Activated T-cell treated with anti-CD3 and anti-CD28 coated beads for 24 hours (primary cell): Measurements from ENCODE around the gene WDR35.

ENCODE experiments used
- DNase-seq: peaks from one replicate; pipeline ENCODE4 v3.0.0-alpha.2; 2020; ENCODE audit warnings: low read depth

WDR35 gene

GRCh38 chr2:19870792-19871191 is 119.1 kb downstream of the WDR35 start:
- no peak for DNase-seq

- DNase-seq = peak; percentile 46
Measured at GRCh38 chr2:19868701-19869580, 121.0 kb downstream of the WDR35 start.

- DNase-seq = no peak
Measured at GRCh38 chr2:19868224-19868623, 121.7 kb downstream of the WDR35 start.

GRCh38 chr2:19866771-19867170 is 123.1 kb downstream of the WDR35 start:
- no peak for DNase-seq

GRCh38 chr2:19865151-19865550 is 124.8 kb downstream of the WDR35 start:
- DNase-seq = no peak

GRCh38 chr2:19864381-19864780 is 125.5 kb downstream of the WDR35 start:
- DNase-seq = no peak

- DNase-seq = peak; percentile 46
Measured at GRCh38 chr2:19863303-19864041, 126.4 kb downstream of the WDR35 start.

- no peak for DNase-seq
Measured at GRCh38 chr2:19861813-19862212, 128.1 kb downstream of the WDR35 start.
